GM23248 (cell line): Measurements from ENCODE around the gene CDC42.
"Not testable (repeated sequence)": the region's sequence is repeated elsewhere in the genome, so short reads cannot be mapped to it uniquely, and the experiment has no call there.

Experiments
- EZH2 ChIP-seq: fragments of 200-600 bp; sonication (generic); IDR thresholded peaks from 2 replicates; pipeline ENCODE4 v1.6.1; 2018; ENCODE audit warnings: antibody characterized with exemption, mild to moderate bottlenecking; ENCODE audit not compliant: insufficient read depth, poor library complexity, severe bottlenecking
- EZH2phosphoT487 ChIP-seq: fragments of 200-600 bp; sonication (generic); IDR thresholded peaks from 2 replicates; pipeline ENCODE4 v1.6.1; 2018; ENCODE audit warnings: antibody characterized with exemption, moderate library complexity, mild to moderate bottlenecking, low read depth; ENCODE audit not compliant: insufficient read depth

DNA sequence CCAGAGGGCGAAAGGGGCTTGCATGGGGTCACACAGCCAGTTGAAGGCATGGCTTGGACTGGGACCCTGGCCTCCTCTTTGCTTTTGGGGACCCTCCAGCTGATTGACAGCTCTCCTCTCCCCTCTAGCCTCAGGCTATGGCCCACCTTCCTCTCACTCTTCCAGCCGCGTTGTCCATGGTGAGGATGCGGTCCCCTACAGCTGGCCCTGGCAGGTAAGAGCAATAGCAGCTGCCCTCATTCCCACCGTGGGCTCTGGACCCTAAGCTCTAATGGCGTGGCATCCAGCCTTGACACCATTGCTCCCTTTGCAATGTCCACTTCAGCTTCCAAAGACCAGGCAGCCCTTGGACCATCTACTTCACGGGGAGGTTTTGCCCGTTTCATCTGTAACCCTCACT is 49.6 kb upstream of the CDC42 start:
- not testable (repeated sequence) for TF ChIP-seq EZH2, EZH2phosphoT487
